A549 (cell line): Measurements from ENCODE around the gene ENTREP1. TPM values are rescaled to one million over a fixed set of nuclear protein-coding genes. Genes with fewer than 3 reads are reported as not detected.

ENCODE experiments used
- ATAC-seq, 2 experiments: fragments of 200-7000 bp in 1 of 2; fragments of >200 bp in 1 of 2; cut with Nextera tagmentation in 1 of 2; cut with Tn5 transposase in 1 of 2; 3 replicates each; pipeline versions ENCODE4 v1.8.0 to v1.9.1; 2018 to 2020; ENCODE audit warnings: mild to moderate bottlenecking in 1 of 2, moderate library complexity in 1 of 2
- CTCF ChIA-PET: fragments of 300-600 bp; sonication (Branson Sonifier 250); formaldehyde crosslinking; extraction: SDS; loops from one replicate; lab custom pipeline; 2021; ENCODE audit warnings: antibody characterized with exemption, inconsistent platforms; lab: Yijun Ruan, JAX
- POLR2A ChIA-PET: fragments of 350-600 bp; formaldehyde crosslinking; extraction: SDS; loops from one replicate; lab custom pipeline; 2021; ENCODE audit warnings: antibody characterized with exemption, inconsistent platforms; lab: Yijun Ruan, JAX
- DNase-seq, 2 experiments: peaks; one replicate each; pipeline versions ENCODE4 v3.0.0 to v3.0.0-alpha.2; 2011 to 2016; ENCODE audit warnings: low read depth in 1 of 2, low spot score in 1 of 2
- FAIRE-seq: peaks from 2 replicates; lab custom pipeline; 2011; peaks lifted over from hg19 to GRCh38; lab: Jason Lieb, UNC
- H3K27ac ChIP-seq, 2 experiments: fragments of >200 bp; sonication (Bioruptor Twin); formaldehyde crosslinking; 3 replicates each; pipeline ENCODE4 v1.5.1; 2016 to 2017
- H3K4me1 ChIP-seq: fragments of >200 bp; sonication (Bioruptor Twin); formaldehyde crosslinking; 3 replicates; pipeline ENCODE4 v1.6.1; 2016
- H3K4me2 ChIP-seq: fragments of >200 bp; sonication (Bioruptor Twin); formaldehyde crosslinking; 3 replicates; pipeline ENCODE4 v1.6.1; 2016
- H3K4me3 ChIP-seq: fragments of >200 bp; sonication (Bioruptor Twin); formaldehyde crosslinking; 3 replicates; pipeline ENCODE4 v1.5.1; 2016
- H3K9me3 ChIP-seq: fragments of >200 bp; sonication (Bioruptor Twin); formaldehyde crosslinking; 3 replicates; pipeline ENCODE4 v1.6.1; 2016
- ATOH8 ChIP-seq: fragments of 250-450 bp; sonication (Bioruptor Pico); IDR thresholded peaks from 2 replicates; pipeline ENCODE4 v1.5.0; 2020; ENCODE audit warnings: low read depth, mild to moderate bottlenecking, moderate library complexity
- BHLHE40 ChIP-seq: IDR thresholded peaks from 2 replicates; pipeline ENCODE4 v1.6.1; 2012; ENCODE audit warnings: low read depth, low read length, inconsistent platforms
- CBX2 ChIP-seq: fragments of 200-600 bp; sonication (generic); IDR thresholded peaks from 2 replicates; pipeline ENCODE4 v1.6.1; 2016; ENCODE audit warnings: low read depth, mild to moderate bottlenecking, borderline replicate concordance
- EHF ChIP-seq: fragments of 250-450 bp; sonication (Bioruptor Pico); IDR thresholded peaks from 2 replicates; pipeline ENCODE4 v1.5.0; 2020; ENCODE audit warnings: mild to moderate bottlenecking
- ESRRA ChIP-seq: fragments of 150-350 bp; IDR thresholded peaks from 2 replicates; pipeline ENCODE4 v1.6.1; 2014; ENCODE audit warnings: mild to moderate bottlenecking, low read length, borderline replicate concordance
- FOSB ChIP-seq: fragments of 250-450 bp; sonication (Bioruptor Pico); IDR thresholded peaks from 2 replicates; pipeline ENCODE4 v1.5.0; 2020; ENCODE audit warnings: mild to moderate bottlenecking, moderate library complexity
- GATA3 ChIP-seq: IDR thresholded peaks from 2 replicates; pipeline ENCODE4 v1.6.1; 2012; ENCODE audit warnings: borderline replicate concordance
- HDAC2 ChIP-seq: fragments of 200-600 bp; sonication (generic); IDR thresholded peaks from 2 replicates; pipeline ENCODE4 v1.6.1; 2016
- HEYL ChIP-seq: fragments of 250-450 bp; sonication (Bioruptor Pico); IDR thresholded peaks from 2 replicates; pipeline ENCODE4 v1.8.0; 2021; ENCODE audit warnings: mild to moderate bottlenecking, moderate library complexity
- HMGXB4 ChIP-seq: fragments of 250-450 bp; sonication (Bioruptor Pico); IDR thresholded peaks from 2 replicates; pipeline ENCODE4 v1.5.0; 2021; ENCODE audit warnings: mild to moderate bottlenecking, moderate library complexity, borderline replicate concordance
- HOXB13 ChIP-seq: fragments of 250-450 bp; sonication (Bioruptor Pico); IDR thresholded peaks from 2 replicates; pipeline ENCODE4 v1.5.0; 2020; ENCODE audit warnings: low read depth, mild to moderate bottlenecking, moderate library complexity
- KDM1A ChIP-seq: fragments of 200-600 bp; sonication (generic); IDR thresholded peaks from 2 replicates; pipeline ENCODE4 v1.6.1; 2016; ENCODE audit warnings: low read depth, mild to moderate bottlenecking
- KDM5A ChIP-seq: fragments of 200-600 bp; sonication (generic); IDR thresholded peaks from 2 replicates; pipeline ENCODE4 v1.6.1; 2016; ENCODE audit warnings: antibody characterized with exemption, mild to moderate bottlenecking
- MAFK ChIP-seq: fragments of 450-650 bp; IDR thresholded peaks from 2 replicates; pipeline ENCODE4 v1.6.1; 2014; ENCODE audit not compliant: partially characterized antibody
- MAZ ChIP-seq: fragments of 150-350 bp; IDR thresholded peaks from 2 replicates; pipeline ENCODE4 v1.6.1; 2014; ENCODE audit warnings: antibody characterized with exemption, low read depth, low read length, borderline replicate concordance
- NPAS2 ChIP-seq: fragments of 250-450 bp; sonication (Bioruptor Pico); IDR thresholded peaks from 2 replicates; pipeline ENCODE4 v1.8.0; 2022; ENCODE audit warnings: mild to moderate bottlenecking, moderate library complexity, borderline replicate concordance
- POLR2AphosphoS2 ChIP-seq: conservative IDR thresholded peaks from 2 replicates; pipeline ENCODE4 v1.6.1; 2012; ENCODE audit warnings: low read length, improper control_type of control experiment, inconsistent platforms
- RCOR1 ChIP-seq: fragments of 150-350 bp; IDR thresholded peaks from 2 replicates; pipeline ENCODE4 v1.6.1; 2014; ENCODE audit warnings: antibody characterized with exemption, low read length, low read depth
- SREBF2 ChIP-seq: fragments of 450-650 bp; IDR thresholded peaks from 2 replicates; pipeline ENCODE4 v1.6.1; 2014; ENCODE audit warnings: mild to moderate bottlenecking, moderate library complexity
- ZFP36 ChIP-seq: fragments of 450-650 bp; IDR thresholded peaks from 2 replicates; pipeline ENCODE4 v1.6.1; 2014; ENCODE audit warnings: borderline replicate concordance; ENCODE audit not compliant: partially characterized antibody
- ZNF302 ChIP-seq: fragments of 250-450 bp; sonication (Bioruptor Pico); IDR thresholded peaks from 2 replicates; pipeline ENCODE4 v1.9.0; 2021; ENCODE audit warnings: inconsistent platforms, mild to moderate bottlenecking, moderate library complexity
- ZSCAN20 ChIP-seq: fragments of 250-450 bp; sonication (Bioruptor Pico); IDR thresholded peaks from 2 replicates; pipeline ENCODE4 v1.8.0; 2022; ENCODE audit warnings: mild to moderate bottlenecking, moderate library complexity
- WGBS: methylation state at CpG from one replicate; pipeline ENCODE4 v1.1.6; 2017; ENCODE audit errors: missing lambda C conversion rate; 5-methylcytosine and 5-hydroxymethylcytosine counted together
- polyA plus RNA-seq, 4 experiments: library from polyadenylated mRNA; depleted of rRNA in 3 of 4; stranded (reverse); fragments of >200 nt; fragmentation: RNase III in 1 of 4; extraction: RNeasy Plus Mini Kit Qiagen cat#74134 plus additional on column Dnase treatment in 1 of 4; gene quantifications; 2 replicates in 3 of 4; 3 replicates in 1 of 4; pipeline ENCODE4 v1.2.3, GENCODE V29; 2011 to 2017
- TF ChIP-seq, protein P1 (sequence below): IDR thresholded peaks from 2 replicates; pipeline ENCODE4 v1.6.1; 2012

ENTREP1 gene
- polyA plus RNA-seq, 2 of the 4 experiments (the other 2 are of a cell fraction) = 0.03 to 0.09 TPM

- CTCF ChIA-PET = no interaction called here
- H3K4me1 ChIP-seq = no peaks in the 10 kb centered on the region
- H3K9me3 ChIP-seq = no peaks in the 10 kb centered on the region
- no peak overlapping the region for H3K27ac ChIP-seq
- no peak overlapping the region for H3K4me3 ChIP-seq
- POLR2A ChIA-PET = no interaction called here
- no peak overlapping the region for H3K4me2 ChIP-seq
- DNase-seq (no peak), FAIRE-seq (no peak), ATAC-seq (no peak)
- 49% methylated on average over 3 of the region's 4 CpGs for WGBS
- TF ChIP-seq FOSB (CRISPR knock-in tag) (no peak), SREBF2 (no peak), EHF (CRISPR knock-in tag) (no peak), CBX2 (no peak), ZFP36 (no peak), HEYL (CRISPR knock-in tag) (no peak), HDAC2 (no peak), NPAS2 (CRISPR knock-in tag) (no peak), KDM1A (no peak), HOXB13 (CRISPR knock-in tag) (no peak), KDM5A (no peak), POLR2AphosphoS2 (no peak), BHLHE40 (no peak), HMGXB4 (CRISPR knock-in tag) (no peak), ZSCAN20 (CRISPR knock-in tag) (no peak), GATA3 (no peak)
Measured at GRCh38 chr9:69386651-69387050, 61.6 kb downstream of the ENTREP1 start.

DNA sequence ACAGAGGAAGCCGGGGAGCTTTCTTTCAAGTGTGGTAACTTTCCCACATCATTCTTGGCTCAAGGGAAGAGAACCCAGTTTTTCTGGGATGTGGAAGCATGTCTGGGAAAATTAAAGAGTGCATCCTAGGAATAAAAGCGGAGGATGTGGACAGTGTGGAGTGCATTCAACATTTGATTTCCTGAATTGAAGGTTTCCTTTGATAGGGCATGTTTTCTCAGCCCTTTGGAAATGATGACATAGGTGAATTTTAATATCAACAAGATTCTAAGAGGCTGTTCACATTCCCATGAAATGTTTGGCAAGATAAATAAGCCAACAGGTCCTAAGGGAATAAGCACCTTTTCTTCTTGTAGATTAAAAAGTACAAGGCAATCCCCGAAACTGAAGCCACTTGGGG, 63.6 kb downstream of the ENTREP1 start:
- no peak for DNase-seq
- TF ChIP-seq MAZ (no peak), MAFK (peak; percentile 29)
- H3K4me2 ChIP-seq = no peak overlapping the region

DNA sequence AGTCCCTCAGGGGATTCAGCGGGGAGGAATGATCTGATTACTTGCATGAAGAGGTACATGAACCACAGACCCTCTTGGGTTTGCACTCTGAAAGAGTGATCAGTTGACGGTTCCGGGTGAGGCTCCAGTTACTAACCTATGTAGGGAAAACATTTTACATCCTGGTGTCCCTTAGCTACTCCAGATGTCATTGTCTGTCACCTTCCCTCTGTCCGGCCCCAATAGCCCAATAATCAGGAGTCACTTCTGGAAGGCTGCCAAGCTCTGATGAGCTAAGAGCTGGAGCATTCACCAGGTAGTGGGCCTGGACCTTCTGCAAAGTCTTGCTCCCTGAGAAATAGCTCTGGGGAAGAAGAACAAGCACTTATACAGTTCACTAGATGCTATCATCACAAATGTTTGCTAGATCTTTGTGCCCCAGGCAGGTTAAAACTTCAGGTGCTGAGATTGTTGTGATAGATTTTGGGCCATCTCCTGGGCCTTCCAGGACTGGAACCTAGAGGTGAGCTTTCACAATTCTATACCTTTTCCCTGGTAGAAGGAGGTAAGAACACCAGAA, 64.5 kb downstream of the ENTREP1 start:
- no peak for DNase-seq
- H3K9me3 ChIP-seq = no peaks in the 10 kb centered on the region
- no peak for ATAC-seq
- ChIA-PET CTCF (no interaction called here), POLR2A (no interaction called here)
- WGBS = 60% methylated on average over 4 of the region's 4 CpGs
- TF ChIP-seq ATOH8 (CRISPR knock-in tag) (no peak), SREBF2 (no peak), RCOR1 (no peak), ESRRA (no peak), ZNF302 (no peak)
- TF ChIP-seq, protein P1, sequence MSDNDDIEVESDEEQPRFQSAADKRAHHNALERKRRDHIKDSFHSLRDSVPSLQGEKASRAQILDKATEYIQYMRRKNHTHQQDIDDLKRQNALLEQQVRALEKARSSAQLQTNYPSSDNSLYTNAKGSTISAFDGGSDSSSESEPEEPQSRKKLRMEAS = no peak
- no peak overlapping the region for H3K27ac ChIP-seq
- H3K4me3 ChIP-seq = no peak overlapping the region
- FAIRE-seq = no peak
- H3K4me2 ChIP-seq = no peak overlapping the region
- H3K4me1 ChIP-seq = no peaks in the 10 kb centered on the region

More for the DNA sequence above, 63.6 kb downstream of the ENTREP1 start:
- ATAC-seq = no peak
- ChIA-PET POLR2A (no interaction called here), CTCF (no interaction called here)
- FAIRE-seq = no peak
- WGBS = 20% methylated on average over 3 of the region's 3 CpGs
- no peak overlapping the region for H3K27ac ChIP-seq
- no peaks in the 10 kb centered on the region for H3K9me3 ChIP-seq
- H3K4me1 ChIP-seq = no peaks in the 10 kb centered on the region
- no peak overlapping the region for H3K4me3 ChIP-seq
